ENCODE measurements around the gene NDUFAF8.

Gene NDUFAF8

GRCh38 chr17:81208651-81209050 lies 30.5 kb upstream of the NDUFAF8 start:
- no peak overlapping the region for H3K4me3 ChIP-seq (ENCODE audit: low read depth, low read length)
- TF ChIP-seq CTCF (IDR thresholded peaks at IDR 0.05; ENCODE audit: insufficient read depth, low read depth, low read length, missing control alignments), result no peak
- no peak for DNase-seq (ENCODE audit: low read depth)

GRCh38 chr17:81209141-81209540 lies 30.0 kb upstream of the NDUFAF8 start:
- DNase-seq (ENCODE audit: low read depth), result no peak
- no peak overlapping the region for H3K4me3 ChIP-seq (ENCODE audit: low read depth, low read length)
- TF ChIP-seq CTCF (IDR thresholded peaks at IDR 0.05; ENCODE audit: insufficient read depth, low read depth, low read length, missing control alignments), result no peak

GRCh38 chr17:81210466-81210865 lies 28.7 kb upstream of the NDUFAF8 start:
- TF ChIP-seq CTCF (IDR thresholded peaks at IDR 0.05; ENCODE audit: insufficient read depth, low read depth, low read length, missing control alignments), result no peak
- no peak for DNase-seq (ENCODE audit: low read depth)
- H3K4me3 ChIP-seq (ENCODE audit: low read depth, low read length), result no peak overlapping the region

GRCh38 chr17:81210868-81211267 lies 28.2 kb upstream of the NDUFAF8 start:
- no peak for TF ChIP-seq CTCF (IDR thresholded peaks at IDR 0.05; ENCODE audit: insufficient read depth, low read depth, low read length, missing control alignments)
- H3K4me3 ChIP-seq (ENCODE audit: low read depth, low read length), result no peak overlapping the region
- no peak for DNase-seq (ENCODE audit: low read depth)

- no peak for TF ChIP-seq CTCF (IDR thresholded peaks at IDR 0.05; ENCODE audit: insufficient read depth, low read depth, low read length, missing control alignments)
- H3K4me3 ChIP-seq (ENCODE audit: low read depth, low read length), result no peak overlapping the region
These were observed 26.8 kb upstream of the NDUFAF8 start for GRCh38 chr17:81212365-81212764.

GRCh38 chr17:81213978-81214377 lies 25.1 kb upstream of the NDUFAF8 start:
- DNase-seq (ENCODE audit: low read depth), result no peak
- H3K4me3 ChIP-seq (ENCODE audit: low read depth, low read length), result no peak overlapping the region
- TF ChIP-seq CTCF (IDR thresholded peaks at IDR 0.05; ENCODE audit: insufficient read depth, low read depth, low read length, missing control alignments), result no peak

More at GRCh38 chr17:81212365-81212764, 26.8 kb upstream of the NDUFAF8 start:
- DNase-seq (ENCODE audit: low read depth), result no peak

- TF ChIP-seq CTCF (IDR thresholded peaks at IDR 0.05; ENCODE audit: insufficient read depth, low read depth, low read length, missing control alignments), result no peak
- H3K4me3 ChIP-seq (ENCODE audit: low read depth, low read length), result no peak overlapping the region
- no peak for DNase-seq (ENCODE audit: low read depth)
These were observed 21.6 kb upstream of the NDUFAF8 start for GRCh38 chr17:81217491-81217890.

Measured in GM12865 (cell line).